Upper lobe of right lung (tissue), 1 donor: ENCODE results near the gene NFKB1. TPM values are rescaled to one million over a fixed set of nuclear protein-coding genes. Genes with fewer than 3 reads are reported as not detected.
"Not testable (repeated sequence)": the region's sequence is repeated elsewhere in the genome, so short reads cannot be mapped to it uniquely, and the experiment has no call there.

ENCODE experiments used
- ATAC-seq: fragments of 200-7000 bp; cut with Tn5 transposase; one replicate; pipeline ENCODE4 v1.9.1; 2020; ENCODE audit warnings: mild to moderate bottlenecking, moderate library complexity
- DNase-seq: peaks from one replicate; pipeline ENCODE4 v3.0.0-alpha.2; 2020
- H3K27ac ChIP-seq: fragments of 200-600 bp; one replicate; pipeline ENCODE4 v1.8.0; 2022
- H3K27me3 ChIP-seq: fragments of 200-600 bp; one replicate; pipeline ENCODE4 v1.8.0; 2022; ENCODE audit warnings: mild to moderate bottlenecking
- H3K36me3 ChIP-seq: fragments of 200-600 bp; one replicate; pipeline ENCODE4 v1.8.0; 2022
- H3K4me1 ChIP-seq: fragments of 200-600 bp; one replicate; pipeline ENCODE4 v1.8.0; 2022
- H3K4me3 ChIP-seq: fragments of 200-600 bp; one replicate; pipeline ENCODE4 v1.8.0; 2022; ENCODE audit warnings: mild to moderate bottlenecking
- H3K9me3 ChIP-seq: fragments of 200-600 bp; one replicate; pipeline ENCODE4 v1.8.0; 2022
- CTCF ChIP-seq: fragments of 200-600 bp; IDR thresholded peaks from one replicate; pipeline ENCODE4 v1.8.0; 2022; ENCODE audit warnings: antibody characterized with exemption
- intact Hi-C: fragments of 100-400 bp; cut with DNase I; formaldehyde crosslinking; loops from one replicate; pipeline ENCODE4 v1.11.0; 2022
- total RNA-seq: library from RNA; stranded (reverse); fragmentation: NEBNext Ultra II Directional; extraction: Animal tissue kit (Norgen Biotek cat#: 25700); gene quantifications from one replicate; pipeline ENCODE4 v1.2.1, GENCODE V29; 2021
- donor health status: DM: no; HTN: yes; CAD: no; lungs with severe emphysema.

NFKB1 gene
- total RNA-seq, 1 donor from 2014 or later = 48.8 TPM

GRCh38 chr4:102567427-102567826, 66.3 kb downstream of the NFKB1 start:
- DNase-seq = no peak
- Histone ChIP-seq H3K27me3 (no peaks in the 10 kb centered on the region), H3K4me1 (no peaks in the 10 kb centered on the region), H3K27ac (no peak overlapping the region), H3K9me3 (no peaks in the 10 kb centered on the region), H3K36me3 (peaks cover 15% of the 10 kb centered on the region), H3K4me3 (no peak overlapping the region)
- intact Hi-C loops = no loop called here
- ATAC-seq = no peak
- no peak for TF ChIP-seq CTCF

DNA sequence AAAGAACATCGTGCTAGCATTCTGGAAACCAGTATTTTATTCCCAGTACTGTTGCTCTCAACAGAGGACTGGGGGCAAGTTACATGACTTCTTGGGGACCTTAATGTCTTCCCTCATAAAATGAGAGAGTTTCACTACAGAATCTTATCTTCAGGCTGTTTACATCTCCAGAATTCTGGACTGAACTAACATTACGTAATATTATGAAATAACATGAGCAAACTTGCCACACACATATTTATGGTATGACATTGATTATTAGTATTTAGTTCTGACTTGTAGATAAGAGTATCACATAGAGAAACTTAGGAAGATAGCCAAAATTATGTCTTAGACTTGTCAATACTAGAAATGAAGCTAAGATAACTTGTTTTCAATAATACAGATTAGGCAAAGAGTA, 68.0 kb downstream of the NFKB1 start:
- Histone ChIP-seq H3K36me3 (peaks cover 15% of the 10 kb centered on the region), H3K4me3 (no peak overlapping the region), H3K27ac (no peak overlapping the region), H3K27me3 (no peaks in the 10 kb centered on the region), H3K9me3 (no peaks in the 10 kb centered on the region), H3K4me1 (peaks cover 1% of the 10 kb centered on the region)
- intact Hi-C loops = no loop called here
- TF ChIP-seq CTCF = no peak
- no peak for ATAC-seq
- no peak for DNase-seq

GRCh38 chr4:102570211-102570610, 69.1 kb downstream of the NFKB1 start:
- H3K4me1 ChIP-seq, ATAC-seq, H3K27ac ChIP-seq, H3K4me3 ChIP-seq, DNase-seq, H3K9me3 ChIP-seq, H3K27me3 ChIP-seq, intact Hi-C loops: not testable (repeated sequence)
- peaks cover 15% of the 10 kb centered on the region for H3K36me3 ChIP-seq

GRCh38 chr4:102572452-102572851, 71.3 kb downstream of the NFKB1 start:
- no peak for ATAC-seq
- Histone ChIP-seq H3K4me1 (peaks cover 8% of the 10 kb centered on the region), H3K27ac (no peak overlapping the region), H3K4me3 (no peak overlapping the region), H3K36me3 (peaks cover 14% of the 10 kb centered on the region), H3K27me3 (no peaks in the 10 kb centered on the region), H3K9me3 (no peaks in the 10 kb centered on the region)
- no peak for TF ChIP-seq CTCF
- DNase-seq = no peak
- intact Hi-C loops = no loop called here

DNA sequence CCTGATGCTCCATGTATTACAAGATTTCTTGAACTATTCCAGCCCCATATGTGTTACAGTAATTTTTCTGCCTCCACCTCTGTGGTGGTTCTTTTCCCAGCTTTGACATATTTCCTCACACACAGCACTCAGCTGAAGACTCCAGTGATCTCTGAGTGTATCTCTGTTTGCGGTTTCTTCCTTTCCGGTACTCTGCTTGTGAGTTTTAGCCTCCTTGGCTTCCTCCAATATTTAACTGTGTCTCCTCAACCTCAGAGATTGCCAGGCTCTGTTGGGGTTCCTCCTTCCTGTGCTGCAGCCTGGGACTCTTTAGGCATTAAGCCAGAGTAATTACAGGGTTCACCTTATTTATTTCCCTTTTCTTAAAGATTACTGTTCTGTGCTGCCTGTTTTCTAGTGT, 73.2 kb downstream of the NFKB1 start:
- ATAC-seq (peak; percentile 74), DNase-seq (no peak)

More for the DNA sequence above, 73.2 kb downstream of the NFKB1 start:
- TF ChIP-seq CTCF = no peak
- intact Hi-C loops = no loop called here
- no peaks in the 10 kb centered on the region for H3K27me3 ChIP-seq
- H3K27ac ChIP-seq = no peak overlapping the region
- peaks cover 8% of the 10 kb centered on the region for H3K4me1 ChIP-seq
- peaks cover 30% of the 10 kb centered on the region for H3K36me3 ChIP-seq
- H3K4me3 ChIP-seq = no peak overlapping the region
- H3K9me3 ChIP-seq = no peaks in the 10 kb centered on the region
